Large intestine (tissue), 3 donors: ENCODE measurements around the gene BANP. TPM values are rescaled to one million over a fixed set of nuclear protein-coding genes. Genes with fewer than 3 reads are reported as not detected.

ENCODE experiments used
- DNase-seq, 2 donors: peaks; one replicate each; pipeline versions ENCODE4 v3.0.0 to v3.0.0-alpha.2; 2013
- H3K27ac ChIP-seq: one replicate; pipeline ENCODE4 v1.5.1; 2013; ENCODE audit warnings: low read length
- H3K27me3 ChIP-seq: 2 replicates; pipeline ENCODE4 v1.6.1; 2013; ENCODE audit warnings: low read length; ENCODE audit not compliant: control insufficient read depth, insufficient read depth
- H3K36me3 ChIP-seq: 2 replicates; pipeline ENCODE4 v1.6.1; 2013; ENCODE audit warnings: low read length; ENCODE audit not compliant: control insufficient read depth, insufficient read depth
- H3K4me1 ChIP-seq: one replicate; pipeline ENCODE4 v1.6.1; 2013; ENCODE audit warnings: low read length; ENCODE audit not compliant: control insufficient read depth, insufficient read depth
- H3K4me3 ChIP-seq: one replicate; pipeline ENCODE4 v1.5.1; 2013; ENCODE audit warnings: low read length
- H3K9me3 ChIP-seq: one replicate; pipeline ENCODE4 v1.6.1; 2013; ENCODE audit warnings: mild to moderate bottlenecking, low read depth, low read length, moderate library complexity; ENCODE audit not compliant: control insufficient read depth
- WGBS: methylation state at CpG from one replicate; pipeline ENCODE4 v1.1.5; 2013; ENCODE audit warnings: low lambda C conversion rate; ENCODE audit not compliant: insufficient coverage; 5-methylcytosine and 5-hydroxymethylcytosine counted together
- polyA plus RNA-seq: library from polyadenylated mRNA; unstranded; fragments of 120-200 nt; gene quantifications from one replicate; pipeline ENCODE4 v1.2.1, GENCODE V29; 2013

Gene BANP
- polyA plus RNA-seq, 1 donor: 16.2 TPM

DNA sequence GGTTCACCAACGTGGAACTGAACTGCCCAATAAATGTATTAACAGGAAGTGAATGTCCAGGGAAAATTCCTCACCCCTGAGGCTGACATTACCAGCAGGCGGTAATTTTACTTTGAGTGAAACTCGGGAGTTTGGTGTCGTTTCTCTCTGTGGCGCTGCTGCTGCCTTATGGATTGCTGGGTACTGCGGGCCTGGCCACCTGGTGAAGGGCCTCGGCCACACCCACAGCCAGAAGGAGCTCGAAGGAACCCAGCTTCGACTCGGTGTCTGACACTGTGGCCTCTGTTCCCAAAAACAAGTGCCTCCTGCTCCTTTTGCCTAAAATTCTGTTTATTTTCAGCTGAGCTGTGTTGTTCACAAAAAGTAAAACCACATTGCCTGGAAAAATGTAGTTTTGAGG is 115.0 kb downstream of the BANP start:
- WGBS: no CpG with 5 or more reads among the region's 10 CpGs
- H3K36me3 ChIP-seq: peaks cover 22% of the 10 kb centered on the region
- no peak overlapping the region for H3K27ac ChIP-seq
- no peaks in the 10 kb centered on the region for H3K27me3 ChIP-seq
- peaks cover 2% of the 10 kb centered on the region for H3K4me1 ChIP-seq
- no peaks in the 10 kb centered on the region for H3K9me3 ChIP-seq
- H3K4me3 ChIP-seq: no peak overlapping the region
- no peak for DNase-seq

GRCh38 chr16:88066680-88067529 is 115.7 kb downstream of the BANP start:
- Histone ChIP-seq H3K9me3 (no peaks in the 10 kb centered on the region), H3K27me3 (no peaks in the 10 kb centered on the region), H3K27ac (no peak overlapping the region), H3K4me1 (peaks cover 2% of the 10 kb centered on the region), H3K36me3 (peaks cover 27% of the 10 kb centered on the region), H3K4me3 (no peak overlapping the region)
- DNase-seq: no peak
- no CpG with 5 or more reads among the region's 29 CpGs for WGBS

DNA sequence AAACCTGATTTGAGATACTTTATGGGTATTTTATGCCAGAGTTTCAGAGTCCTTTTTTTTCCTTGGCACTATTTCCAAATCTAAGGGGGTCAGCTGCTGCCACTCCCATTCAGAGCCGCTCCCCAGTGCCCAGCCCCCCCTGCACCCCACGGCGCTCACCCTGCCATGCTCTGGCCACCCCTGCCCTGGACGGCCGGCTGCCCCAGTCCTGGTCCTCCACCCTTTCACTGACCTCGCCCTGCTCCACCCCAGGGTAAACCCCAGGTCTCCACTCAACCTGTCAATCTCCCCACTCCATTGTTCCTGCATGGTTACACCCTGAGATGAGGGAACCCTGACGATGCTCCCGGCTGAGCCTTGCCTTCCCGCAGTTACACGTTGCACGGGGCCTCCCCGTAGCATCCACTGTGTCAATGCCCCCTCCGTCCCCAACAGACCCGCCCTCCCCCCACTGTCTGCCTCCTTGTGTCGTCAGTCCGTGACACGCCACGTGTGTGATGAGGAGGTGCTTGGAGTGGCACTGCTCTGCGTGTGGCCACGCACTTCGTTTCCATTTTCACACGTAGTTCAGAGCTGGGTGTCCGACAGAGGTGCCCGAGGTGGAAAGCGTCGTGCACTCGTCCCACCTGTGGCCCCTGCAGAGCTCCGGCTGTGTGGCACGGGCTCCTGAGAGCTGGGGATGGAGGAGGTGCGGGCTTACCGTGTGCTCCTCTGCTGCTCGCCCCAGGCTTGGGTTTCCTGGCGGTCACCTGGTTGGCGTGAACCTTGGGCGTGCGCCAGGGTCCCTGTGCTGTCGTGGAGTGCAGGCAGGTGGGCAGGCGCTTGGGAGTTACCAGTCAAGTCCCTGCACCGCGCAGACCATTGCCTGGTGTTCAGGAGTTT is 116.5 kb downstream of the BANP start:
- Histone ChIP-seq H3K27me3 (no peaks in the 10 kb centered on the region), H3K36me3 (peaks cover 35% of the 10 kb centered on the region), H3K4me1 (peaks cover 2% of the 10 kb centered on the region), H3K4me3 (no peak overlapping the region), H3K9me3 (no peaks in the 10 kb centered on the region), H3K27ac (no peak overlapping the region)
- no CpG with 5 or more reads among the region's 40 CpGs for WGBS
- DNase-seq: no peak

- H3K36me3 ChIP-seq: peaks cover 37% of the 10 kb centered on the region
- no CpG with 5 or more reads among the region's 27 CpGs for WGBS
- DNase-seq: no peak
- no peaks in the 10 kb centered on the region for H3K4me1 ChIP-seq
- no peaks in the 10 kb centered on the region for H3K9me3 ChIP-seq
- no peak overlapping the region for H3K4me3 ChIP-seq
- H3K27me3 ChIP-seq: no peaks in the 10 kb centered on the region
- H3K27ac ChIP-seq: no peak overlapping the region
Measured at GRCh38 chr16:88068476-88069396, 117.5 kb downstream of the BANP start.

- H3K4me3 ChIP-seq: no peak overlapping the region
- H3K4me1 ChIP-seq: no peaks in the 10 kb centered on the region
- DNase-seq: no peak
- H3K27me3 ChIP-seq: no peaks in the 10 kb centered on the region
- no peaks in the 10 kb centered on the region for H3K9me3 ChIP-seq
- no CpG with 5 or more reads among the region's 25 CpGs for WGBS
- H3K36me3 ChIP-seq: peaks cover 38% of the 10 kb centered on the region
- no peak overlapping the region for H3K27ac ChIP-seq
Measured at GRCh38 chr16:88069397-88070168, 118.3 kb downstream of the BANP start.

- Histone ChIP-seq H3K4me1 (no peaks in the 10 kb centered on the region), H3K4me3 (no peak overlapping the region), H3K27ac (no peak overlapping the region), H3K27me3 (no peaks in the 10 kb centered on the region), H3K9me3 (no peaks in the 10 kb centered on the region), H3K36me3 (peaks cover 35% of the 10 kb centered on the region)
- DNase-seq: no peak
- WGBS: no CpG with 5 or more reads among the region's 12 CpGs
Measured at GRCh38 chr16:88070341-88070740, 119.1 kb downstream of the BANP start.

GRCh38 chr16:88070989-88071625 is 119.9 kb downstream of the BANP start:
- no peaks in the 10 kb centered on the region for H3K27me3 ChIP-seq
- WGBS: no CpG with 5 or more reads among the region's 23 CpGs
- H3K4me1 ChIP-seq: no peaks in the 10 kb centered on the region
- H3K36me3 ChIP-seq: peaks cover 35% of the 10 kb centered on the region
- no peak overlapping the region for H3K4me3 ChIP-seq
- no peak for DNase-seq
- H3K9me3 ChIP-seq: no peaks in the 10 kb centered on the region
- H3K27ac ChIP-seq: no peak overlapping the region

- no peak overlapping the region for H3K27ac ChIP-seq
- peaks cover 35% of the 10 kb centered on the region for H3K36me3 ChIP-seq
- H3K27me3 ChIP-seq: no peaks in the 10 kb centered on the region
- no CpG with 5 or more reads among the region's 33 CpGs for WGBS
- no peaks in the 10 kb centered on the region for H3K4me1 ChIP-seq
- H3K9me3 ChIP-seq: no peaks in the 10 kb centered on the region
- H3K4me3 ChIP-seq: no peak overlapping the region
- DNase-seq: no peak
Measured at GRCh38 chr16:88071908-88072307, 120.7 kb downstream of the BANP start.

DNA sequence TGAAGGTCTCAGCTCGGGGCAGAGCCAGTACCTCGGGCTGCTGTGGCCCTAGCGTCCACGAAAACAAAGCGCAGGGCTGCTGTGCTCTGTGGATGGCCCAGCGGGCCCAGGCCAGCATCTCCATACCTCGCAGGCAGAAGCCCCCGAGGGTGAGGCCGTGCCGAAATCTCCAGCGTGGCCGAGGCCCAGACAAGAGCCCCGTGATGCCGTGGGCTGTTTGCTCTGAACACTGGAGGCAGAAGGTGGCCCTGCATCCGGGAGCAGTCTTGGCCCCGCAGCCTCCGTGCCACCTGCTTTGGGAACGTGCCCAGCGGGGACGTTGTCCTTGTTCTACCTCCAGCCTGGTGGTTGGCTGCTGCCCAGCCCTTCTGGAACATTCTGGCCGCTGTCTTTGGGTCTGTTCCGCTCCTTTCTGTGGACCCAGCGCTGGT is 121.4 kb downstream of the BANP start:
- no peak for DNase-seq
- Histone ChIP-seq H3K4me3 (no peak overlapping the region), H3K27me3 (no peaks in the 10 kb centered on the region), H3K27ac (no peak overlapping the region), H3K4me1 (no peaks in the 10 kb centered on the region), H3K36me3 (peaks cover 40% of the 10 kb centered on the region), H3K9me3 (no peaks in the 10 kb centered on the region)
- WGBS: no CpG with 5 or more reads among the region's 23 CpGs
